Fibroblast of mammary gland (primary cell): Measurements from ENCODE around the gene CDKAL1.

Experiments
- DNase-seq: peaks from one replicate; pipeline ENCODE4 v3.0.0-alpha.2; 2010; ENCODE audit warnings: low read depth
- H3K4me3 ChIP-seq: 2 replicates; pipeline ENCODE4 v1.5.1; 2011; ENCODE audit warnings: low read depth, mild to moderate bottlenecking, low read length, moderate library complexity; ENCODE audit not compliant: control insufficient read depth
- CTCF ChIP-seq: conservative IDR thresholded peaks from 2 replicates; pipeline ENCODE4 v1.5.1; 2011; ENCODE audit warnings: low read depth, low read length, inconsistent platforms; ENCODE audit not compliant: control insufficient read depth, insufficient read depth

CDKAL1 gene

GRCh38 chr6:20846602-20847028 lies 312.4 kb downstream of the CDKAL1 start:
- no peak for TF ChIP-seq CTCF
- no peak overlapping the region for H3K4me3 ChIP-seq
- peak; percentile 49 for DNase-seq

GRCh38 chr6:20847904-20848303 lies 313.6 kb downstream of the CDKAL1 start:
- no peak for DNase-seq
- no peak overlapping the region for H3K4me3 ChIP-seq
- TF ChIP-seq CTCF: no peak

GRCh38 chr6:20850686-20851416 lies 316.6 kb downstream of the CDKAL1 start:
- H3K4me3 ChIP-seq: no peak overlapping the region
- DNase-seq: no peak
- TF ChIP-seq CTCF: no peak

- TF ChIP-seq CTCF: no peak
- no peak overlapping the region for H3K4me3 ChIP-seq
- no peak for DNase-seq
Measured at GRCh38 chr6:20851795-20852194, 317.5 kb downstream of the CDKAL1 start.

- no peak for TF ChIP-seq CTCF
- no peak for DNase-seq
- no peak overlapping the region for H3K4me3 ChIP-seq
Measured at GRCh38 chr6:20853828-20854227, 319.6 kb downstream of the CDKAL1 start.

GRCh38 chr6:20856681-20857288 lies 322.5 kb downstream of the CDKAL1 start:
- DNase-seq: no peak

More at GRCh38 chr6:20856681-20857288, 322.5 kb downstream of the CDKAL1 start:
- H3K4me3 ChIP-seq: no peak overlapping the region
- TF ChIP-seq CTCF: no peak
